HG02763 (cell line): ENCODE measurements around the gene RPS27.
"Not testable (repeated sequence)": the region's sequence is repeated elsewhere in the genome, so short reads cannot be mapped to it uniquely, and the experiment has no call there.

Source experiments
- ATAC-seq: cut with Tn5 transposase; IDR thresholded peaks from one replicate; pipeline ENCODE4 v1.9.1; 2021; ENCODE audit warnings: mild to moderate bottlenecking, moderate library complexity; ENCODE audit not compliant: unreplicated experiment

The RPS27 gene

DNA sequence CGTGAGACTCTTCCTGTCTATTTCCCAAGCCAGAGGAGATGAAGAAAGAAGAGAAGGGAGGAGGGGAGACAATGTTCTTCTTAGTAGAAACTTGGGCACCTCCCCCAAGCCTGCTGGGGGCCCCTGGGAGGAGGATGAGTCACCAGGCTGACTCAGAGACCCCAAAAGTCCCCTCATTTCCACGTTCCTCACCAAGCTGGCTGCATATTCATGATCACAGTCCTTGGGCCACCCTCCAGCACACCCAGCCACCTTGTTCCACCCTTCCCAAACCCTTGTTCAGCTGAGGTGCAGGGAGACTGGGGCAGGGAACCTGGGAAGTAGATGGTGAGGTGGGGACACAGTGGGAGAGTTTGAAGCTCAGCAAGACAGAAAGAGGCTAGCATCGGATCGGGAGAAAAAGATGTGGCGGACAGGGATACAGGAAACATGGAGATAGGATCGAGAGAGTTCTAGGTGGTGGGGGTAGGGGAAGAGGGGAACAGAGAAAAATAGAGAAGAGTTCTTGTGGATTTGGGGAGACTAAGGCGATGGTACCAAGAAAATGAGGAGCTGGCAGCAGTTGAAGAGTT, 5.1 kb upstream of the RPS27 start:
- no peak for ATAC-seq

GRCh38 chr1:153985941-153986761, 4.4 kb upstream of the RPS27 start, which contains the start of gene RAB13:
RAB13 (minus strand) TSS chr1:153986339; CDS start chr1:153986236, 103 bp downstream.
- ATAC-seq = no peak

DNA sequence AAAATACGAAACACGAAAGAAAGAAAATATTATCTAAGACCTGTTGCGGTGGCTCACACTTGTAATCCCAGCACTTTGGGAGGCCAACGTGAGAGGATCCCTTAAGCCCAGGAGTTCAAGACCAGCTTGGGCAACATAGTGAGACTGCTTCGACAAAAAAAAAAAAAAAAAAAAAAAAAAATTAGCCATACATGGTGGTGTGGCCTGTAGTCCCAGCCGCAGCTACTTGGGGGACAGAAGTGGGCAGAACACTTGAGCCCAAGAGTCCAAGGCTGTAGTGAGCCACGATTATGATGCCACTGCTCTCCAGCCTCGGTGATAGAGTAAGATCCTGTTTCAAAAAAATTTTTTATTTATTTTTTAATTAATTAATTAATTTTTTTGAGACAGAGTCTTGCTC, 2.9 kb upstream of the RPS27 start:
- no peak for ATAC-seq

GRCh38 chr1:153991151-153991630, 629 bp downstream of the RPS27 start:
- no peak for ATAC-seq

GRCh38 chr1:153991806-153992205, 1.2 kb downstream of the RPS27 start:
- no peak for ATAC-seq

- ATAC-seq = no peak
These were observed 4.6 kb downstream of the RPS27 start for GRCh38 chr1:153995202-153995601.

- no peak for ATAC-seq
These were observed 5.1 kb downstream of the RPS27 start for GRCh38 chr1:153995640-153996039.

DNA sequence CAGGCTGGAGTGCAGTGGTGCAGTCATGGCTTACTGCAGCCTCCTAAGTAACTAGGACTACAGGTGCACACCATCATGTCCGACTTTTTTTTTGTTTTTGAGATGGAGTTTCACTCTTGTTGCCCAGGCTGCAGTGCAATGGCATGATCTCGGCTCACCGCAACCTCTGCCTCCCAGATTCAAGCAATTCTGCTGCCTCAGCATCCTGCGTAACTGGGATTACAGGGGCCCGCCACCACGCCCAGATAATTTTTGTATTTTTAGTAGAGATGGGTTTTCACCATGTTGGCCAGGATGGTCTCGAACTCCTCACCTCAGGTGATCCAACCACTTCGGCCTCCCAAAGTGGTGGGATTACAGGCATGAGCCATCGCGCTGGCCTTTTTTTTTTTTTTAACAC, 6.3 kb downstream of the RPS27 start:
- ATAC-seq = not testable (repeated sequence)

DNA sequence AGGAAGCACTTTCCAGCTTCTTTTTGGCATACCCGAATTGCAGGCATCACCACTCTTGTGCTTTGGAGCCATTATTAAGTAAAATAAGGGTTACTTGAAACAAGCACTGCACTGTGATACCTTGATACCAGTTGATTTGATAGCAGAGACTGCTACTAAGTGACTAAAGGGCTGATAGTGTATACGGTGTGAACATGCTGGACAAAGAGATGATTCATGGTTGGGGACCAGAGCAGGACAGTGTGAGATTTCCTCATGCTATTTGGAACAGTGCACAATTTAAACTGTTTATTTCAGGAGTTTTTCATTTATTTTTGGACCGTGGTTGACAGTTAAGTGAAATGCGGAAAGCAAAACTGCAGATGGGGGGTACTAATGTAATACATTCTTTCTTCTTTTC, 9.9 kb downstream of the RPS27 start:
- ATAC-seq = no peak

DNA sequence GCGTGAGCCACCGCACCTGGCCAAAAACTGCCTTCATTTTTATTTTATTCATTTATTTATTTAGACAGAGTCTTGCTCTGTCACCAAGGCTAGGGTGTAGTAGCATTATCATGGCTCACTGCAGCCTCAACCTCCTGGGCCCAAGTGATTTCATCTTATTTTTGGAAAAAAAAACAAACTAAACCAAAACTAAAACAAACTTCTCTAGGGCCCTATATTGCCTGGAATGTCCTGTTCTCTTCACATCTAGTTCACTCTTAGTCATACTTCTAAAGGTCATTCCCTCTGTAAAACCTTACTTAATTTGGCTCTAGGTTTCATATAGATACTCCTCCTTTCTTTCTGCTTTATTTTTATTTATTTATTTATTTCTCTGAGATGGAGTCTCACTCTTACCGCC, 15.6 kb downstream of the RPS27 start:
- no peak for ATAC-seq

DNA sequence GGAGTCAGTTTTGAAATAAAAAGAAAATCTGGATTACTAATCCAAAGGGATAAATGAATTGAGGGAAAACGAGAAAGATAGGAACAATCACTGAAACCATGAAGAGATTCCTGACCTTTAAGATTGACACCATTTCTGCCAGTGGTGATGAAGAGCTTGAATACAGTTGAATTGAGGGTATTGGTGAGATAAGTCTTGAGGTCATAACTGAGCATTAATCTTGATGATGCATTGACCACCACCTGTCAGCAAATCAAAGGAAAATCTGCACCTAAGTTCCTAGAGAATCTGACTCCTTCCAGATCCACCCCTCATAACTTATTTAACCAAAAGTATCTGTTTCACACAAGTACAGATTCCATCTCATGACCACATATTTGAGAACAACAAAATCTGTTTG, 21.6 kb downstream of the RPS27 start:
- ATAC-seq = no peak

DNA sequence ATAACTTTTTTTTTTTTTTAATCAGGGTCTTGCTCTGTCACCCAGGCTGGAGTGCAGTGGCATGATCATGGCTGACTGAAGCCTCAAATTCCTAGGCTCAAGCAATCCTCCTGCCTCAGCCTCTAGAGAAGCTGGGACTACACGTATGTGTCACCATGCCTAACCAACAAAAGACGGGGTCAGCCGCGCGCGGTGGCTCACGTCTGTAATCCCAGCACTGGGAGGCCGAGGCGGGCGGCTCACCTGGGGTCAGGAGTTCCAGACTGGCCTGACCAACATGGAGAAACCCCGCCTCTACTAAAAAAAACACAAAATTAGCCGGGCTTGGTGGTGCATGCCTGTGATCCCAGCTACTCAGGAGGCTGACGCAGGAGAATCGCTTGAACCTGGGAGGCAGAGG, 22.0 kb downstream of the RPS27 start:
- ATAC-seq = not testable (repeated sequence)

DNA sequence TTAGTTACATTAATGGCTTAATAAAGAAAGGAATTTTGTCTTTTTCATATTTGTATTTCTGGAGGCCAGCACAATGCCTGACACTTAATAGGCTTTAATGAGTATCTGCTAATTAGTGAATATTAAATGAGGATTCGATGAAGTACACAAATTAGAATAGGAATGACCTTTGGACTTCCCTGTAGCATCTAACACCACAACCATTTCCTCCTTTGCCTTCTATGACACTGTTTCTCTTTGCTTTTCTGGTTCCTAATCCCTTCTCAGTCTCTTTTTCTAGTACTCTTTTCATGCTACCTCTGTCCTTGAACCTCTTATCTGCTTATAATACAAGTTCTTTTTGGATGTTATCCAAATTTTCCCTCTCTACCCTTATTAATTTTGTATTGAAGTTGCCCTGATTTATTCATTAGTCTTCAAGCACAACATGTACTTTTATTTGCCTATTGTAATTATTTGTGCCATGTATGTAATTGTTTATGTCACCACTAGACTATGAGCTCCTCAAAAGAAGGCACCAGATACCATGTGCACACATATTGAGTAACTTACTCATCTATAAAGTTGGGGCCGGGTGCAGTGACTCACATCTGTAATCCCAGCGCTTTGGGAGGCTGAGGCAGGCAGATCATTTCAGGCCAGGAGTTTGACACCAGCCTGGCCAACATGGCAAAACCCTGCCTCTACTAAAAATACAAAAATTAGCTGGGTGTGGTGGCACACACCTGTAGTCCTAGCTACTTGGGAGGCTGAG, 23.8 kb downstream of the RPS27 start:
- ATAC-seq = no peak

DNA sequence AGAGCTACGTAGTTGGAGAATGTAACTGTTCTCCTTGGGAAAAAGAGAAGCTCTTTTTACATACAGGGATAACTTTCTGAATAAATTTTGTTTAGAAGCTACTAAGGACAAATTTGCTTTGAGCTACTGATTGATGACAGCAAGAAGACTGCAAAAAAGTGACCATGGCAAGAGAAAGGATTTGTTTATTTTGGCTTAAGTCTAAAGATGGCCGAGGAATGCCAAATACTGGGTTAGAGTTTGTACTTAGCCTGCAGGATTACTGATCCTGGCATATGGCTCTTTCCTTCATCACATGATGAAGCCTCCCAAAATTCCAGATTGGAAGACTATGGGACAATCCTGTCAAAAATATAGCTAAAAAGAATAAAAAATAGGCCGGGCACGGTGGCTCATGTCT, 28.7 kb downstream of the RPS27 start:
- ATAC-seq = no peak

DNA sequence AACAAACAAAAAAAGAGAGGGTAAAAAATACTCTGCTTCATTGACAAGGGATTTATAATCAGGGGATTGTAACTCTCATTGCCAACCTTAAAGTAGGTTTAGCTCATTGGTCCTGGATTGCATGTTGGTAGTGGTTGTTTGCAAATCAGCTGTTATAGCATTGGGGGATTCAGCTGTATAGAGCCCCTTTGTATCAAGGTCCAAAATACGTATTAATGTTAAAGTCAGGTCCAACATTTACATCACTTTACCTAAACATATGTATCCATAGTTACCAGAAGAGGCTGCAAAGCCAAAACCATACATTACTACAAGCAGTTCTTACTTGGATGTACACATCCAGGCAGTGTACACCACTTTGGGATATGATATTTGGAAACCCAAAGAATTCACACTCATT, 29.4 kb downstream of the RPS27 start:
- ATAC-seq = no peak

GRCh38 chr1:154033697-154034096, 43.1 kb downstream of the RPS27 start:
- ATAC-seq = not testable (repeated sequence)
